K562 (cell line): ENCODE results near the gene CCDC88C. TPM values are rescaled to one million over a fixed set of nuclear protein-coding genes. Genes with fewer than 3 reads are reported as not detected.

Experiments used
- ELF2 ChIP-seq: fragments of 250-450 bp; sonication (Bioruptor Pico); IDR thresholded peaks from 2 replicates; pipeline ENCODE4 v1.5.0; 2021; ENCODE audit warnings: mild to moderate bottlenecking
- FOXM1 ChIP-seq, 2 experiments: fragments of 450-650 bp in 1 of 2; sonication (generic) in 1 of 2; formaldehyde crosslinking in 1 of 2; IDR thresholded peaks; 2 replicates each; pipeline versions ENCODE4 v1.6.1 to v1.9.0; 2017 to 2022; ENCODE audit warnings: low read depth in 2 of 2, mild to moderate bottlenecking in 2 of 2, missing genetic modification reagents in 1 of 2, moderate library complexity in 1 of 2
- GTF2E2 ChIP-seq: fragments of 200-800 bp; sonication (Bioruptor generic); IDR thresholded peaks from 2 replicates; pipeline ENCODE4 v1.6.1; 2016; ENCODE audit warnings: missing genetic modification characterization, missing compliant biosample characterization
- HMG20A ChIP-seq: fragments of 450-650 bp; formaldehyde crosslinking; conservative IDR thresholded peaks from 2 replicates; pipeline ENCODE4 v1.4.0; 2020; ENCODE audit warnings: mild to moderate bottlenecking, mixed read lengths
- IFI16 ChIP-seq: fragments of 250-450 bp; sonication (Bioruptor Pico); IDR thresholded peaks from 2 replicates; pipeline ENCODE4 v2.1.2; 2022; ENCODE audit warnings: mild to moderate bottlenecking, inconsistent platforms
- MAFG ChIP-seq: fragments of 450-650 bp; conservative IDR thresholded peaks from 2 replicates; pipeline ENCODE4 v1.6.1; 2016; ENCODE audit warnings: missing genetic modification characterization, missing compliant biosample characterization
- MAFK ChIP-seq: IDR thresholded peaks from 2 replicates; pipeline ENCODE4 v1.6.1; 2011; ENCODE audit warnings: low read length, improper control_type of control experiment
- NEUROD1 ChIP-seq: fragments of 150-350 bp; IDR thresholded peaks from 2 replicates; pipeline ENCODE4 v1.6.1; 2014; ENCODE audit warnings: borderline replicate concordance, low read length, low read depth; ENCODE audit not compliant: partially characterized antibody
- NFXL1 ChIP-seq: fragments of 450-650 bp; formaldehyde crosslinking; IDR thresholded peaks from 2 replicates; pipeline ENCODE4 v1.4.0; 2021; ENCODE audit warnings: mild to moderate bottlenecking
- RFX7 ChIP-seq: fragments of 250-450 bp; sonication (Bioruptor Pico); IDR thresholded peaks from 2 replicates; pipeline ENCODE4 v1.5.1; 2021; ENCODE audit warnings: mild to moderate bottlenecking
- RNF2 ChIP-seq: sonication (generic); IDR thresholded peaks from 2 replicates; pipeline ENCODE4 v1.6.1; 2016
- STAT5B ChIP-seq: fragments of 250-450 bp; sonication (Bioruptor Pico); IDR thresholded peaks from 2 replicates; pipeline ENCODE4 v1.8.0; 2021; ENCODE audit warnings: mild to moderate bottlenecking, inconsistent platforms
- polyA plus RNA-seq, 8 experiments: library from polyadenylated mRNA; depleted of rRNA in 4 of 8; stranded (reverse) in 5 of 8; unstranded in 3 of 8; fragments of >200 nt; fragmentation: Nextera tagmentation in 2 of 8; fragmentation: Illumina TruSeq in 1 of 8; extraction: Ambion mirVana in 2 of 8; extraction: Trizol in 1 of 8; gene quantifications; 2 replicates each; pipeline versions ENCODE4 v1.2.1 to v1.2.3, GENCODE V29; 2011 to 2014; ENCODE audit warnings: inconsistent platforms in 1 of 8, missing spikeins in 1 of 8
- total RNA-seq, 7 experiments: library from RNA; depleted of rRNA in 6 of 7; stranded (reverse); fragments of >200 nt in 6 of 7; fragmentation: Illumina TruSeq in 2 of 7; extraction: Trizol in 2 of 7; gene quantifications; 2 replicates each; pipeline versions ENCODE4 v1.2.1 to v1.2.3, GENCODE V29; 2011 to 2021; ENCODE audit warnings: low replicate concordance in 1 of 7
- TF ChIP-seq, protein P1 (sequence below): fragments of 250-450 bp; sonication (Bioruptor Pico); IDR thresholded peaks from 2 replicates; pipeline ENCODE4 v1.8.0; 2021; ENCODE audit warnings: moderate library complexity, mild to moderate bottlenecking, inconsistent platforms
- TF ChIP-seq, protein P2 (sequence below): fragments of 450-650 bp; IDR thresholded peaks from 2 replicates; pipeline ENCODE4 v1.6.1; 2017; ENCODE audit warnings: antibody characterized with exemption, mild to moderate bottlenecking
- TF ChIP-seq, protein P3 (sequence below): fragments of 450-650 bp; IDR thresholded peaks from 2 replicates; pipeline ENCODE4 v1.6.1; 2016; ENCODE audit warnings: missing biosample characterization, missing genetic modification characterization
- TF ChIP-seq, protein P4 (sequence below): fragments of 250-450 bp; sonication (Bioruptor Pico); IDR thresholded peaks from 2 replicates; pipeline ENCODE4 v1.4.0; 2020

Gene CCDC88C
- total and polyA plus RNA-seq, 9 of the 15 experiments (the other 6 are each of a cell fraction or from before 2014, with no cell fraction given): 0.62 to 22.5 (median 10.7) TPM

DNA sequence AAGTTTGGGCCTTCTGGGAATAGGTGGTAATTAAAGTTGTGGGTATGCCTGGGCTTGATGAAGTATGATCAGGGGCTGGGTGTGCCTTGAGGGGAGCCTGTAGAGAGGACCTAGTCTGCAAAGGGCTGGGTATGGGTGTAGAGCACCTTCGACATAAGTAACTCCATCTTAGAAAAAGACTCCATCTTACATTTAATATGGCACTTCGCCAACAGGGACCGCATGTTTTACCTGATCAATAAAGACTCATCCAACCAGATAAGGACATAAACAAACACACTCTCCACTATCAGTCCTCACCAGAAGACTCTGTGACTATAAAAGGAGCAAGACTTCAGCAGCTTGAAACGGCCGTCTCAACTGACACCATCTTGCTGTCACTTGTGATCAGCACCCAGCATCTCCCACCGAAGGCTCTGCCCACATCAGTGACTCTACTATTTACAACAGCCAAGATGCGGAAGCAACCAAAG, 149.6 kb downstream of the CCDC88C start (continued):
- TF ChIP-seq NEUROD1 (peak; percentile 34), RFX7 (CRISPR knock-in tag) (peak; percentile 74; the same call in 1 of the 2 replicates), RNF2 (peak; percentile 60; the same call in 1 of the 2 replicates), MAFK (no peak; the same call in 1 of the 2 replicates), FOXM1 (IDR thresholded peaks at IDR 0.05; ENCODE audit: low read depth) (peak; percentile 78), FOXM1 (CRISPR knock-in tag; IDR thresholded peaks at IDR 0.05; ENCODE audit: low read depth) (no peak), MAFG (tag) (peak; percentile 54), IFI16 (CRISPR knock-in tag) (peak; percentile 95), STAT5B (CRISPR knock-in tag) (peak; percentile 85), GTF2E2 (peak; percentile 82), HMG20A (CRISPR knock-in tag) (peak; percentile 85; the same call in 1 of the 2 replicates), ELF2 (peak; percentile 74), NFXL1 (CRISPR knock-in tag) (peak; percentile 91)
- TF ChIP-seq, protein P1, sequence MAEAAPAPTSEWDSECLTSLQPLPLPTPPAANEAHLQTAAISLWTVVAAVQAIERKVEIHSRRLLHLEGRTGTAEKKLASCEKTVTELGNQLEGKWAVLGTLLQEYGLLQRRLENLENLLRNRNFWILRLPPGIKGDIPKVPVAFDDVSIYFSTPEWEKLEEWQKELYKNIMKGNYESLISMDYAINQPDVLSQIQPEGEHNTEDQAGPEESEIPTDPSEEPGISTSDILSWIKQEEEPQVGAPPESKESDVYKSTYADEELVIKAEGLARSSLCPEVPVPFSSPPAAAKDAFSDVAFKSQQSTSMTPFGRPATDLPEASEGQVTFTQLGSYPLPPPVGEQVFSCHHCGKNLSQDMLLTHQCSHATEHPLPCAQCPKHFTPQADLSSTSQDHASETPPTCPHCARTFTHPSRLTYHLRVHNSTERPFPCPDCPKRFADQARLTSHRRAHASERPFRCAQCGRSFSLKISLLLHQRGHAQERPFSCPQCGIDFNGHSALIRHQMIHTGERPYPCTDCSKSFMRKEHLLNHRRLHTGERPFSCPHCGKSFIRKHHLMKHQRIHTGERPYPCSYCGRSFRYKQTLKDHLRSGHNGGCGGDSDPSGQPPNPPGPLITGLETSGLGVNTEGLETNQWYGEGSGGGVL (CRISPR knock-in tag): peak; percentile 80; the same call in 1 of the 2 replicates
- TF ChIP-seq, protein P2, sequence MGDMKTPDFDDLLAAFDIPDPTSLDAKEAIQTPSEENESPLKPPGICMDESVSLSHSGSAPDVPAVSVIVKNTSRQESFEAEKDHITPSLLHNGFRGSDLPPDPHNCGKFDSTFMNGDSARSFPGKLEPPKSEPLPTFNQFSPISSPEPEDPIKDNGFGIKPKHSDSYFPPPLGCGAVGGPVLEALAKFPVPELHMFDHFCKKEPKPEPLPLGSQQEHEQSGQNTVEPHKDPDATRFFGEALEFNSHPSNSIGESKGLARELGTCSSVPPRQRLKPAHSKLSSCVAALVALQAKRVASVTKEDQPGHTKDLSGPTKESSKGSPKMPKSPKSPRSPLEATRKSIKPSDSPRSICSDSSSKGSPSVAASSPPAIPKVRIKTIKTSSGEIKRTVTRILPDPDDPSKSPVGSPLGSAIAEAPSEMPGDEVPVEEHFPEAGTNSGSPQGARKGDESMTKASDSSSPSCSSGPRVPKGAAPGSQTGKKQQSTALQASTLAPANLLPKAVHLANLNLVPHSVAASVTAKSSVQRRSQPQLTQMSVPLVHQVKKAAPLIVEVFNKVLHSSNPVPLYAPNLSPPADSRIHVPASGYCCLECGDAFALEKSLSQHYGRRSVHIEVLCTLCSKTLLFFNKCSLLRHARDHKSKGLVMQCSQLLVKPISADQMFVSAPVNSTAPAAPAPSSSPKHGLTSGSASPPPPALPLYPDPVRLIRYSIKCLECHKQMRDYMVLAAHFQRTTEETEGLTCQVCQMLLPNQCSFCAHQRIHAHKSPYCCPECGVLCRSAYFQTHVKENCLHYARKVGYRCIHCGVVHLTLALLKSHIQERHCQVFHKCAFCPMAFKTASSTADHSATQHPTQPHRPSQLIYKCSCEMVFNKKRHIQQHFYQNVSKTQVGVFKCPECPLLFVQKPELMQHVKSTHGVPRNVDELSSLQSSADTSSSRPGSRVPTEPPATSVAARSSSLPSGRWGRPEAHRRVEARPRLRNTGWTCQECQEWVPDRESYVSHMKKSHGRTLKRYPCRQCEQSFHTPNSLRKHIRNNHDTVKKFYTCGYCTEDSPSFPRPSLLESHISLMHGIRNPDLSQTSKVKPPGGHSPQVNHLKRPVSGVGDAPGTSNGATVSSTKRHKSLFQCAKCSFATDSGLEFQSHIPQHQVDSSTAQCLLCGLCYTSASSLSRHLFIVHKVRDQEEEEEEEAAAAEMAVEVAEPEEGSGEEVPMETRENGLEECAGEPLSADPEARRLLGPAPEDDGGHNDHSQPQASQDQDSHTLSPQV: peak; percentile 100
- TF ChIP-seq, protein P3, sequence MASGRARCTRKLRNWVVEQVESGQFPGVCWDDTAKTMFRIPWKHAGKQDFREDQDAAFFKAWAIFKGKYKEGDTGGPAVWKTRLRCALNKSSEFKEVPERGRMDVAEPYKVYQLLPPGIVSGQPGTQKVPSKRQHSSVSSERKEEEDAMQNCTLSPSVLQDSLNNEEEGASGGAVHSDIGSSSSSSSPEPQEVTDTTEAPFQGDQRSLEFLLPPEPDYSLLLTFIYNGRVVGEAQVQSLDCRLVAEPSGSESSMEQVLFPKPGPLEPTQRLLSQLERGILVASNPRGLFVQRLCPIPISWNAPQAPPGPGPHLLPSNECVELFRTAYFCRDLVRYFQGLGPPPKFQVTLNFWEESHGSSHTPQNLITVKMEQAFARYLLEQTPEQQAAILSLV: peak; percentile 98
- TF ChIP-seq, protein P4, sequence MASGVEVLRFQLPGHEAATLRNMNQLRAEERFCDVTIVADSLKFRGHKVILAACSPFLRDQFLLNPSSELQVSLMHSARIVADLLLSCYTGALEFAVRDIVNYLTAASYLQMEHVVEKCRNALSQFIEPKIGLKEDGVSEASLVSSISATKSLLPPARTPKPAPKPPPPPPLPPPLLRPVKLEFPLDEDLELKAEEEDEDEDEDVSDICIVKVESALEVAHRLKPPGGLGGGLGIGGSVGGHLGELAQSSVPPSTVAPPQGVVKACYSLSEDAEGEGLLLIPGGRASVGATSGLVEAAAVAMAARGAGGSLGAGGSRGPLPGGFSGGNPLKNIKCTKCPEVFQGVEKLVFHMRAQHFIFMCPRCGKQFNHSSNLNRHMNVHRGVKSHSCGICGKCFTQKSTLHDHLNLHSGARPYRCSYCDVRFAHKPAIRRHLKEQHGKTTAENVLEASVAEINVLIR (CRISPR knock-in tag): peak; percentile 89
